Measurements from ENCODE around the gene GLB1L3. TPM values are rescaled to one million over a fixed set of nuclear protein-coding genes. Genes with fewer than 3 reads are reported as not detected.

Gene GLB1L3
- total and polyA plus RNA-seq, 2 of the 4 experiments (the other 2 are of a cell fraction) = not detected

DNA sequence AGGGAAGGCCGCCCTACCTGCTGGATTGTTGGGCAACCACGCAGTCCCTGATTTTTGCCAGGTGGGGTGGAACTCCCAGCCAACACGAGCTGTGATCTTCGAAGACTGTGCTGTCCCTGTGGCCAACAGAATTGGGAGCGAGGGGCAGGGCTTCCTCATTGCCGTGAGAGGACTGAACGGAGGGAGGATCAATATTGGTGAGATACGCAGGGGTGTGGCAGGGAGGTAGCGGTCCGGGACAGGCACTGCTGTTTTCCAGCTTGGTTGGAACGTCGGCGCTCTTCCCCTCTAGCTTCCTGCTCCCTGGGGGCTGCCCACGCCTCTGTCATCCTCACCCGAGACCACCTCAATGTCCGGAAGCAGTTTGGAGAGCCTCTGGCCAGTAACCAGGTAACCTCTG, 15.2 kb upstream of the GLB1L3 start:
- H3K9ac ChIP-seq (ENCODE audit: low read depth, low read length) = no peak overlapping the region
- H2AFZ ChIP-seq (replicated peaks; ENCODE audit: low read length, poor library complexity) = no peak overlapping the region
- in situ Hi-C loops (cut with MboI; ENCODE audit: low sequenced_read_pairs) = no loop called here
- ChIA-PET CTCF (interaction anchor here (1.3 kb wide), 2 partner anchors 13 to 16 kb away, joined by 3 to 6 read pairs; no protein-coding TSS in a partner anchor), POLR2A (ENCODE audit: unreplicated experiment) (no interaction called here)
- TF ChIP-seq NFE2L2 (IDR thresholded peaks at IDR 0.05; ENCODE audit: low read depth, low read length) = no peak
- no peak for TF ChIP-seq CHD1 (IDR thresholded peaks at IDR 0.05; ENCODE audit: low read depth, low read length)
- no peak overlapping the region for H2BK20ac ChIP-seq (ENCODE audit: low read depth, low read length)
- no peak overlapping the region for H3K27ac ChIP-seq (ENCODE audit: insufficient read depth, low read length)
- no peak overlapping the region for H2BK15ac ChIP-seq (ENCODE audit: low read depth, low read length)
- H2AK5ac ChIP-seq (ENCODE audit: low read depth, low read length) = no peak overlapping the region
- H4K91ac ChIP-seq (ENCODE audit: insufficient read depth, low read depth, low read length) = no peak overlapping the region
- H3K36me3 ChIP-seq (ENCODE audit: control insufficient read depth, insufficient read depth, low read length) = peaks cover 45% of the 10 kb centered on the region
- no peak overlapping the region for H2AK9ac ChIP-seq (replicated peaks; ENCODE audit: low read depth, low read length, poor library complexity)
- no peaks in the 10 kb centered on the region; the same call in 1 of the 2 replicates for H3K9me1 ChIP-seq (ENCODE audit: insufficient read depth, low read length)
- H3K9me3 ChIP-seq (ENCODE audit: control insufficient read depth, insufficient read depth, low read length) = no peaks in the 10 kb centered on the region
- intact Hi-C loops (cut with micrococcal nuclease) = no loop called here
- dilution Hi-C loops (cut with HindIII; ENCODE audit: low sequenced_read_pairs, unreplicated experiment) = no loop called here
- no peak overlapping the region for H3K18ac ChIP-seq (ENCODE audit: low read depth, low read length)
- BruUV-seq (replicated peaks) = no TSS peak
- no peaks in the 10 kb centered on the region for H3K27me3 ChIP-seq (ENCODE audit: control insufficient read depth, insufficient read depth, low read length)
- H3K4me1 ChIP-seq (ENCODE audit: control insufficient read depth, insufficient read depth, low read length) = no peaks in the 10 kb centered on the region
- no peak overlapping the region for H2BK5ac ChIP-seq (ENCODE audit: low read depth, low read length, poor library complexity, severe bottlenecking)
- H3K79me1 ChIP-seq (ENCODE audit: low read depth in 1 of 2, low read length in 2 of 2) = peaks cover 4% of the 10 kb centered on the region in 2 experiments; a peak in 2 of 4 replicates
- H4K8ac ChIP-seq (ENCODE audit: low read depth in 2 of 2, low read length in 2 of 2) = no peak overlapping the region
- no peak overlapping the region for H2BK120ac ChIP-seq (ENCODE audit: low read depth, low read length)
- no peak overlapping the region for H3K4me2 ChIP-seq (ENCODE audit: low read depth, low read length)
- no peak overlapping the region for H4K5ac ChIP-seq (ENCODE audit: low read depth, low read length)
- DNase-seq (no peak), ATAC-seq (ENCODE audit: low read depth) (no peak)
- no peak overlapping the region for H3K4me3 ChIP-seq (ENCODE audit: insufficient read depth, low read depth, low read length)
- H4K20me1 ChIP-seq (ENCODE audit: insufficient read depth, low read length) = no peaks in the 10 kb centered on the region; the same call in 1 of the 2 replicates
- H3K4ac ChIP-seq (ENCODE audit: low read depth, low read length) = no peak overlapping the region
- H3K56ac ChIP-seq (ENCODE audit: extremely low read depth, insufficient read depth, low read length) = no peak overlapping the region
- H3K14ac ChIP-seq (replicated peaks; ENCODE audit: low read depth, low read length) = no peak overlapping the region
- no peak overlapping the region for H3K23ac ChIP-seq (ENCODE audit: low read depth, low read length)
- 91% methylated on average over 7 of the region's 16 CpGs; no CpG with 5 or more reads in 1 of the 2 experiments for WGBS, 2 experiments (ENCODE audit: extremely low coverage in 2 of 2, insufficient read length in 1 of 2)

Measured in IMR-90 (cell line).